ENCODE measurements around the gene TBK1. TPM values are rescaled to one million over a fixed set of nuclear protein-coding genes. Genes with fewer than 3 reads are reported as not detected.

Gene TBK1
- total RNA-seq, 1 experiment from 2014 or later = 23.6 TPM

DNA sequence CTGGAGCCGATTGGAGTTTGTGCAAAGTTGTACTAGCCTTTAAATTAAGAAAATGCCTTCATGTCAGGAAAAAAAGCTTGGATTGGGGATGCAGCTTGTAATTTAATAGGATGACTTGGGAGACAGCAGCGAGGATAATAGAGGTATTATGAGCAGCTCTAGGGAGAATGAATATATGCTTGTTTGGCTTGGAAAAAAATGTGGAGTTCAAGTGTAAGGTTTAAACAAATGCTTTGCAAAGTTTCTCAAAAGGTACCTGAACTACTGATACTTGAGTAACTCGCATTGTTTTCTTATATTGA is 93.1 kb downstream of the TBK1 start:
- Histone ChIP-seq H3K14ac (ENCODE audit: insufficient read depth, low read length) (no peak overlapping the region), H3K23ac (ENCODE audit: insufficient read length, low read depth, low read length) (no peak overlapping the region), H3K9ac (ENCODE audit: extremely low read depth, insufficient read length, low read length) (no peak overlapping the region), H2BK5ac (ENCODE audit: insufficient read length, low read length) (no peak overlapping the region), H3T11ph (ENCODE audit: low read length) (no peak overlapping the region), H4K5ac (ENCODE audit: insufficient read length, low read depth, low read length) (no peak overlapping the region), H3K27ac (ENCODE audit: insufficient read length, low read depth, low read length) (no peak overlapping the region), H4K20me1 (ENCODE audit: control insufficient read depth, insufficient read depth, insufficient read length) (no peaks in the 10 kb centered on the region), H3K18ac (ENCODE audit: insufficient read length, low read depth, low read length) (no peak overlapping the region), H4K8ac (replicated peaks; ENCODE audit: insufficient read length, low read depth, low read length) (no peak overlapping the region), H2AFZ (ENCODE audit: low read length) (no peak overlapping the region), H3K9me3 (ENCODE audit: control insufficient read depth, low read depth, low read length) (no peaks in the 10 kb centered on the region), H3K79me2 (ENCODE audit: insufficient read depth, low read length) (no peaks in the 10 kb centered on the region), H4K91ac (ENCODE audit: insufficient read length, low read depth, low read length) (no peak overlapping the region), H2BK12ac (ENCODE audit: insufficient read length, low read depth, low read length) (no peak overlapping the region), H2BK120ac (ENCODE audit: low read depth, low read length, poor library complexity, severe bottlenecking) (no peak overlapping the region), H3K4me2 (ENCODE audit: insufficient read depth, insufficient read length, low read length) (no peak overlapping the region), H3K27me3 (ENCODE audit: insufficient read depth, low read length) (no peaks in the 10 kb centered on the region), H3K4me1 (ENCODE audit: insufficient read depth, low read length) (no peaks in the 10 kb centered on the region), H3K4ac (ENCODE audit: low read depth, low read length) (no peak overlapping the region), H3K56ac (ENCODE audit: insufficient read length, low read depth, low read length) (no peak overlapping the region), H3K79me1 (ENCODE audit: insufficient read depth, low read depth, low read length, poor library complexity, severe bottlenecking) (no peaks in the 10 kb centered on the region), H3K23me2 (ENCODE audit: insufficient read length, low read depth, low read length, poor library complexity, severe bottlenecking) (no peaks in the 10 kb centered on the region), H2BK15ac (ENCODE audit: low read depth, low read length) (no peak overlapping the region), H2AK5ac (ENCODE audit: insufficient read length, low read length) (no peak overlapping the region), H2BK20ac (ENCODE audit: low read depth, low read length, poor library complexity, severe bottlenecking) (no peak overlapping the region)
- Mint-ChIP-seq H3K27me3 (ENCODE audit: low read depth) (peaks cover 3% of the 10 kb centered on the region; the same call in 1 of the 2 replicates), H3K9me3 (0 out of 5 replicates have a peak, but pooled peaks cover 0 to 5% of the 10 kb centered on the region in 2 experiments), H3K4me3 (no peak overlapping the region), H3K36me3 (ENCODE audit: insufficient read depth in 1 of 3, low read depth in 3 of 3) (no peaks in the 10 kb centered on the region), H3K27ac (no peak overlapping the region), H3K4me1 (peaks cover 8 to 12% of the 10 kb centered on the region in 2 experiments)
- no peak for DNase-seq
- TF ChIP-seq, protein P1, sequence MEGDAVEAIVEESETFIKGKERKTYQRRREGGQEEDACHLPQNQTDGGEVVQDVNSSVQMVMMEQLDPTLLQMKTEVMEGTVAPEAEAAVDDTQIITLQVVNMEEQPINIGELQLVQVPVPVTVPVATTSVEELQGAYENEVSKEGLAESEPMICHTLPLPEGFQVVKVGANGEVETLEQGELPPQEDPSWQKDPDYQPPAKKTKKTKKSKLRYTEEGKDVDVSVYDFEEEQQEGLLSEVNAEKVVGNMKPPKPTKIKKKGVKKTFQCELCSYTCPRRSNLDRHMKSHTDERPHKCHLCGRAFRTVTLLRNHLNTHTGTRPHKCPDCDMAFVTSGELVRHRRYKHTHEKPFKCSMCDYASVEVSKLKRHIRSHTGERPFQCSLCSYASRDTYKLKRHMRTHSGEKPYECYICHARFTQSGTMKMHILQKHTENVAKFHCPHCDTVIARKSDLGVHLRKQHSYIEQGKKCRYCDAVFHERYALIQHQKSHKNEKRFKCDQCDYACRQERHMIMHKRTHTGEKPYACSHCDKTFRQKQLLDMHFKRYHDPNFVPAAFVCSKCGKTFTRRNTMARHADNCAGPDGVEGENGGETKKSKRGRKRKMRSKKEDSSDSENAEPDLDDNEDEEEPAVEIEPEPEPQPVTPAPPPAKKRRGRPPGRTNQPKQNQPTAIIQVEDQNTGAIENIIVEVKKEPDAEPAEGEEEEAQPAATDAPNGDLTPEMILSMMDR (conservative IDR thresholded peaks at IDR 0.05) = no peak
- no CpG with 5 or more reads among the region's 3 CpGs for WGBS (ENCODE audit: extremely low coverage, insufficient read length, low lambda C conversion rate)
